HepG2 (cell line): ENCODE results near the gene GTF3A. TPM values are rescaled to one million over a fixed set of nuclear protein-coding genes. Genes with fewer than 3 reads are reported as not detected.

Experiments used
- AHDC1 ChIP-seq: sonication (generic); formaldehyde crosslinking; IDR thresholded peaks from 2 replicates; pipeline ENCODE4 v1.5.1; 2020; ENCODE audit warnings: mild to moderate bottlenecking, missing genetic modification reagents, borderline replicate concordance
- CBX1 ChIP-seq: IDR thresholded peaks from one replicate; pipeline ENCODE4 v1.6.1; 2016; ENCODE audit warnings: antibody characterized with exemption, low read depth
- FOXO1 ChIP-seq: sonication (generic); formaldehyde crosslinking; IDR thresholded peaks from 2 replicates; pipeline ENCODE4 v1.4.0; 2020; ENCODE audit warnings: missing genetic modification reagents
- HDAC1 ChIP-seq: sonication (generic); formaldehyde crosslinking; IDR thresholded peaks from 2 replicates; pipeline ENCODE4 v1.5.1; 2020; ENCODE audit warnings: mild to moderate bottlenecking, missing genetic modification reagents
- THAP7 ChIP-seq: sonication (generic); formaldehyde crosslinking; IDR thresholded peaks from 2 replicates; pipeline ENCODE4 v1.8.1; 2023; ENCODE audit warnings: mild to moderate bottlenecking, missing genetic modification reagents
- TOE1 ChIP-seq: sonication (generic); formaldehyde crosslinking; IDR thresholded peaks from 2 replicates; pipeline ENCODE4 v1.4.0; 2020; ENCODE audit warnings: mild to moderate bottlenecking, missing genetic modification reagents
- TRIM24 ChIP-seq: sonication (generic); formaldehyde crosslinking; IDR thresholded peaks from 2 replicates; pipeline ENCODE4 v1.8.0; 2022; ENCODE audit warnings: mild to moderate bottlenecking, missing genetic modification reagents
- ZFP36L2 ChIP-seq: sonication (generic); formaldehyde crosslinking; IDR thresholded peaks from 2 replicates; pipeline ENCODE4 v1.4.0; 2020; ENCODE audit warnings: missing genetic modification reagents
- ZNF143 ChIP-seq: sonication (generic); formaldehyde crosslinking; IDR thresholded peaks from 2 replicates; pipeline ENCODE4 v1.4.0; 2020; ENCODE audit warnings: missing genetic modification reagents
- ZNF720 ChIP-seq: sonication (generic); formaldehyde crosslinking; IDR thresholded peaks from 2 replicates; pipeline ENCODE4 v1.4.0; 2020; ENCODE audit warnings: missing genetic modification reagents
- polyA plus RNA-seq, 8 experiments: library from polyadenylated mRNA; depleted of rRNA in 3 of 8; stranded (reverse) in 7 of 8; unstranded in 1 of 8; fragments of >200 nt; fragmentation: Illumina TruSeq in 4 of 8; extraction: Trizol in 4 of 8; gene quantifications; 2 replicates each; pipeline versions ENCODE4 v1.2.1 to v1.2.3, GENCODE V29; 2011 to 2016; ENCODE audit warnings: low read depth in 4 of 8, missing spikeins in 1 of 8, mixed read lengths in 1 of 8; ENCODE audit not compliant: insufficient read depth in 1 of 8
- total RNA-seq, 5 experiments: library from RNA; depleted of rRNA; stranded (reverse); fragments of >200 nt; fragmentation: Illumina TruSeq; extraction: Trizol; gene quantifications; 2 replicates each; pipeline ENCODE4 v1.2.3, GENCODE V29; 2016; ENCODE audit warnings: low read depth in 1 of 5
- TF ChIP-seq, protein P1 (sequence below): sonication (generic); formaldehyde crosslinking; IDR thresholded peaks from 2 replicates; pipeline ENCODE4 v1.9.0; 2022; ENCODE audit warnings: missing genetic modification reagents, mild to moderate bottlenecking, borderline replicate concordance
- TF ChIP-seq, protein P2 (sequence below): IDR thresholded peaks from 2 replicates; pipeline ENCODE4 v1.4.0; 2020; ENCODE audit warnings: mild to moderate bottlenecking, missing genetic modification reagents

The GTF3A gene
- total and polyA plus RNA-seq, 2 of the 13 experiments (the other 11 are each of a cell fraction or from before 2014, with no cell fraction given) = 42.1 to 176 TPM

DNA sequence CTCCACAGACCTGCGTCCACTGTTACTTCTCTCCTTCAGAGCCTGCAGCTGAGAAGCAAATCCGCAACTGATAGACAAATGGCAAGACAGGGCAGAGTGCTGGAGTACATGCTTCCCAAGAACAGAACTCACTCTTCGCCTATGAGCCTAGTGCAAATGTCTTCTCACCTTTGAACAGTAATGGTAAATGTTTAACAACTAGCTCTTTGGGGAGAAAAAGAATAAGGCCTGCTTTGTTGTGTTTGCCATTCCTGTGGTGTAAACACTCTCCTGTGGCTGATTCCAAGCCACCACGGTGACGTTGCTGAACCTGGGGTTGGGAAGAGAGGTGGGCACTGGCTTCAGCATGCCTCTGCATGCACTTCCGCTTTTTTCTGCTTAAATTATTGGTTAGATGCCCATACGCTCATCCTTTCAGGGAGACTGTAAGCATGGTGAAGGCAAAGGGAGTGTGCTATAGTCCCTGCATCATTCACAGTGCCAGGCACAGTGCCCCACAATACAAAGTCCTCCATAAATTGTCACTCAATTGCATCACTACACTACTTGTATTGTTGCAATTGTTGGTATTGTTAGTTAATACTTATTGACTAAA is 28.1 kb upstream of the GTF3A start (continued):
- TF ChIP-seq AHDC1 (CRISPR knock-in tag) = peak; percentile 37; the same call in 1 of the 2 replicates
- TF ChIP-seq ZFP36L2 (CRISPR knock-in tag) = 0 out of 2 replicates have a peak, but pooled peaks have one; percentile 49
- TF ChIP-seq ZNF720 (CRISPR knock-in tag) = no peak
- TF ChIP-seq, protein P1, sequence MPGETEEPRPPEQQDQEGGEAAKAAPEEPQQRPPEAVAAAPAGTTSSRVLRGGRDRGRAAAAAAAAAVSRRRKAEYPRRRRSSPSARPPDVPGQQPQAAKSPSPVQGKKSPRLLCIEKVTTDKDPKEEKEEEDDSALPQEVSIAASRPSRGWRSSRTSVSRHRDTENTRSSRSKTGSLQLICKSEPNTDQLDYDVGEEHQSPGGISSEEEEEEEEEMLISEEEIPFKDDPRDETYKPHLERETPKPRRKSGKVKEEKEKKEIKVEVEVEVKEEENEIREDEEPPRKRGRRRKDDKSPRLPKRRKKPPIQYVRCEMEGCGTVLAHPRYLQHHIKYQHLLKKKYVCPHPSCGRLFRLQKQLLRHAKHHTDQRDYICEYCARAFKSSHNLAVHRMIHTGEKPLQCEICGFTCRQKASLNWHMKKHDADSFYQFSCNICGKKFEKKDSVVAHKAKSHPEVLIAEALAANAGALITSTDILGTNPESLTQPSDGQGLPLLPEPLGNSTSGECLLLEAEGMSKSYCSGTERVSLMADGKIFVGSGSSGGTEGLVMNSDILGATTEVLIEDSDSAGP (CRISPR knock-in tag) = no peak; the same call in 1 of the 2 replicates
- 0 out of 2 replicates have a peak, but pooled peaks have one; percentile 46 for TF ChIP-seq THAP7 (CRISPR knock-in tag)
- no peak for TF ChIP-seq TRIM24
- no peak for TF ChIP-seq ZNF143
- no peak for TF ChIP-seq TOE1 (CRISPR knock-in tag)
- TF ChIP-seq CBX1 = no peak
- peak; percentile 86 for TF ChIP-seq FOXO1
- TF ChIP-seq, protein P2, sequence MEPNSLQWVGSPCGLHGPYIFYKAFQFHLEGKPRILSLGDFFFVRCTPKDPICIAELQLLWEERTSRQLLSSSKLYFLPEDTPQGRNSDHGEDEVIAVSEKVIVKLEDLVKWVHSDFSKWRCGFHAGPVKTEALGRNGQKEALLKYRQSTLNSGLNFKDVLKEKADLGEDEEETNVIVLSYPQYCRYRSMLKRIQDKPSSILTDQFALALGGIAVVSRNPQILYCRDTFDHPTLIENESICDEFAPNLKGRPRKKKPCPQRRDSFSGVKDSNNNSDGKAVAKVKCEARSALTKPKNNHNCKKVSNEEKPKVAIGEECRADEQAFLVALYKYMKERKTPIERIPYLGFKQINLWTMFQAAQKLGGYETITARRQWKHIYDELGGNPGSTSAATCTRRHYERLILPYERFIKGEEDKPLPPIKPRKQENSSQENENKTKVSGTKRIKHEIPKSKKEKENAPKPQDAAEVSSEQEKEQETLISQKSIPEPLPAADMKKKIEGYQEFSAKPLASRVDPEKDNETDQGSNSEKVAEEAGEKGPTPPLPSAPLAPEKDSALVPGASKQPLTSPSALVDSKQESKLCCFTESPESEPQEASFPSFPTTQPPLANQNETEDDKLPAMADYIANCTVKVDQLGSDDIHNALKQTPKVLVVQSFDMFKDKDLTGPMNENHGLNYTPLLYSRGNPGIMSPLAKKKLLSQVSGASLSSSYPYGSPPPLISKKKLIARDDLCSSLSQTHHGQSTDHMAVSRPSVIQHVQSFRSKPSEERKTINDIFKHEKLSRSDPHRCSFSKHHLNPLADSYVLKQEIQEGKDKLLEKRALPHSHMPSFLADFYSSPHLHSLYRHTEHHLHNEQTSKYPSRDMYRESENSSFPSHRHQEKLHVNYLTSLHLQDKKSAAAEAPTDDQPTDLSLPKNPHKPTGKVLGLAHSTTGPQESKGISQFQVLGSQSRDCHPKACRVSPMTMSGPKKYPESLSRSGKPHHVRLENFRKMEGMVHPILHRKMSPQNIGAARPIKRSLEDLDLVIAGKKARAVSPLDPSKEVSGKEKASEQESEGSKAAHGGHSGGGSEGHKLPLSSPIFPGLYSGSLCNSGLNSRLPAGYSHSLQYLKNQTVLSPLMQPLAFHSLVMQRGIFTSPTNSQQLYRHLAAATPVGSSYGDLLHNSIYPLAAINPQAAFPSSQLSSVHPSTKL = peak; percentile 72; the same call in 1 of the 2 replicates
- TF ChIP-seq HDAC1 = peak; percentile 57; the same call in 1 of the 2 replicates
